Ishikawa (cell line): ENCODE measurements around the gene TES.

Experiments used
- CEBPB ChIP-seq: IDR thresholded peaks from 2 replicates; pipeline ENCODE4 v1.6.1; 2012
- CREB1 ChIP-seq: IDR thresholded peaks from 2 replicates; pipeline ENCODE4 v1.6.1; 2012; ENCODE audit warnings: low read depth
- EGR1 ChIP-seq: IDR thresholded peaks from 2 replicates; pipeline ENCODE4 v1.6.1; 2012
- EP300 ChIP-seq: IDR thresholded peaks from 2 replicates; pipeline ENCODE4 v1.6.1; 2012; ENCODE audit warnings: borderline replicate concordance
- FOXM1 ChIP-seq: IDR thresholded peaks from 2 replicates; pipeline ENCODE4 v1.6.1; 2012; ENCODE audit warnings: low read depth, borderline replicate concordance
- MAX ChIP-seq: IDR thresholded peaks from 2 replicates; pipeline ENCODE4 v1.6.1; 2012
- NFIC ChIP-seq: IDR thresholded peaks from 2 replicates; pipeline ENCODE4 v1.6.1; 2012
- RAD21 ChIP-seq: IDR thresholded peaks from 2 replicates; pipeline ENCODE4 v1.6.1; 2012; ENCODE audit warnings: low read depth
- TAF1 ChIP-seq: IDR thresholded peaks from 2 replicates; pipeline ENCODE4 v1.6.1; 2012; ENCODE audit warnings: low read depth, mild to moderate bottlenecking
- TCF12 ChIP-seq: IDR thresholded peaks from 2 replicates; pipeline ENCODE4 v1.6.1; 2012; ENCODE audit warnings: low read depth
- TEAD4 ChIP-seq: IDR thresholded peaks from 2 replicates; pipeline ENCODE4 v1.6.1; 2012
- YY1 ChIP-seq: IDR thresholded peaks from 2 replicates; pipeline ENCODE4 v1.6.1; 2012; ENCODE audit warnings: low read depth
- ZBTB7A ChIP-seq: IDR thresholded peaks from 2 replicates; pipeline ENCODE4 v1.6.1; 2012; ENCODE audit warnings: low read depth
- TF ChIP-seq, protein P1 (sequence below): IDR thresholded peaks from 2 replicates; pipeline ENCODE4 v1.6.1; 2012
- TF ChIP-seq, protein P2 (sequence below): IDR thresholded peaks from 2 replicates; pipeline ENCODE4 v1.6.1; 2012; ENCODE audit warnings: low read depth, mild to moderate bottlenecking

TES gene

GRCh38 chr7:116232920-116233319 lies 22.6 kb downstream of the TES start:
- TF ChIP-seq NFIC: no peak
- no peak for TF ChIP-seq CREB1
- TF ChIP-seq TCF12: no peak
- TF ChIP-seq MAX: no peak
- TF ChIP-seq FOXM1: no peak
- no peak for TF ChIP-seq EP300
- TF ChIP-seq TAF1: no peak
- TF ChIP-seq TEAD4: no peak
- TF ChIP-seq, protein P1, sequence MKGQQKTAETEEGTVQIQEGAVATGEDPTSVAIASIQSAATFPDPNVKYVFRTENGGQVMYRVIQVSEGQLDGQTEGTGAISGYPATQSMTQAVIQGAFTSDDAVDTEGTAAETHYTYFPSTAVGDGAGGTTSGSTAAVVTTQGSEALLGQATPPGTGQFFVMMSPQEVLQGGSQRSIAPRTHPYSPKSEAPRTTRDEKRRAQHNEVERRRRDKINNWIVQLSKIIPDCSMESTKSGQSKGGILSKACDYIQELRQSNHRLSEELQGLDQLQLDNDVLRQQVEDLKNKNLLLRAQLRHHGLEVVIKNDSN: no peak
- TF ChIP-seq, protein P2, sequence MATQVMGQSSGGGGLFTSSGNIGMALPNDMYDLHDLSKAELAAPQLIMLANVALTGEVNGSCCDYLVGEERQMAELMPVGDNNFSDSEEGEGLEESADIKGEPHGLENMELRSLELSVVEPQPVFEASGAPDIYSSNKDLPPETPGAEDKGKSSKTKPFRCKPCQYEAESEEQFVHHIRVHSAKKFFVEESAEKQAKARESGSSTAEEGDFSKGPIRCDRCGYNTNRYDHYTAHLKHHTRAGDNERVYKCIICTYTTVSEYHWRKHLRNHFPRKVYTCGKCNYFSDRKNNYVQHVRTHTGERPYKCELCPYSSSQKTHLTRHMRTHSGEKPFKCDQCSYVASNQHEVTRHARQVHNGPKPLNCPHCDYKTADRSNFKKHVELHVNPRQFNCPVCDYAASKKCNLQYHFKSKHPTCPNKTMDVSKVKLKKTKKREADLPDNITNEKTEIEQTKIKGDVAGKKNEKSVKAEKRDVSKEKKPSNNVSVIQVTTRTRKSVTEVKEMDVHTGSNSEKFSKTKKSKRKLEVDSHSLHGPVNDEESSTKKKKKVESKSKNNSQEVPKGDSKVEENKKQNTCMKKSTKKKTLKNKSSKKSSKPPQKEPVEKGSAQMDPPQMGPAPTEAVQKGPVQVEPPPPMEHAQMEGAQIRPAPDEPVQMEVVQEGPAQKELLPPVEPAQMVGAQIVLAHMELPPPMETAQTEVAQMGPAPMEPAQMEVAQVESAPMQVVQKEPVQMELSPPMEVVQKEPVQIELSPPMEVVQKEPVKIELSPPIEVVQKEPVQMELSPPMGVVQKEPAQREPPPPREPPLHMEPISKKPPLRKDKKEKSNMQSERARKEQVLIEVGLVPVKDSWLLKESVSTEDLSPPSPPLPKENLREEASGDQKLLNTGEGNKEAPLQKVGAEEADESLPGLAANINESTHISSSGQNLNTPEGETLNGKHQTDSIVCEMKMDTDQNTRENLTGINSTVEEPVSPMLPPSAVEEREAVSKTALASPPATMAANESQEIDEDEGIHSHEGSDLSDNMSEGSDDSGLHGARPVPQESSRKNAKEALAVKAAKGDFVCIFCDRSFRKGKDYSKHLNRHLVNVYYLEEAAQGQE: no peak
- no peak for TF ChIP-seq ZBTB7A
- TF ChIP-seq EGR1: no peak
- TF ChIP-seq RAD21: no peak
- no peak for TF ChIP-seq CEBPB
- TF ChIP-seq YY1: no peak

- TF ChIP-seq, protein P1: no peak
- TF ChIP-seq YY1 (no peak), ZBTB7A (no peak), MAX (no peak), EP300 (no peak)
These were observed 24.3 kb downstream of the TES start for GRCh38 chr7:116234517-116235200.

GRCh38 chr7:116235380-116235779 lies 25.0 kb downstream of the TES start:
- TF ChIP-seq TCF12: no peak
- TF ChIP-seq TAF1: no peak
- TF ChIP-seq TEAD4: no peak
- no peak for TF ChIP-seq RAD21
- TF ChIP-seq FOXM1: no peak
- TF ChIP-seq EP300: no peak
- TF ChIP-seq MAX: no peak
- no peak for TF ChIP-seq YY1
- no peak for TF ChIP-seq CEBPB
- TF ChIP-seq, protein P2: no peak
- no peak for TF ChIP-seq NFIC

- peak; percentile 63 for TF ChIP-seq RAD21
- no peak for TF ChIP-seq NFIC
- TF ChIP-seq EGR1: no peak
- no peak for TF ChIP-seq TEAD4
These were observed 25.8 kb downstream of the TES start for GRCh38 chr7:116236020-116236630.

DNA sequence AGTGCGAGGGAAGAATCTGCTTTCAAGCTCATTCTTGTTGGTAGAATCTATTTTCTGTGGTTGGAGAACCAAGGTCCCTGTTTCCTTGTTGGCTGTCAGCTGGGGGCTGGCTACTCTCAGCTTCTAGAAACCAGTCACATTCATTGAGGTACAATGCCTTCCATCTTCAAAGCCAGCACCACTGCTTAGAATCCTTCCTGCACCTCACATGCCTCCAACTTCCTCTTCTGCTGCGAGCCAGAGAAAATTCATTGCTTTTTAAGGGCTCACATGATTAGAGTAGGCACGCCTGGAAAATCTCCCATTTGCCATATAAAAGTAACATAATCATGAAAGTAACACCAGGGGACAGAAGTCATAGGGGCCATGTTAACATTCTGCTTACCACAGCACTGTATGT lies 28.7 kb downstream of the TES start:
- no peak for TF ChIP-seq MAX
- TF ChIP-seq, protein P2: no peak
- TF ChIP-seq ZBTB7A: no peak
- TF ChIP-seq YY1: no peak
